IMR-90 (cell line): Measurements from ENCODE around the gene RAB8B. TPM values are rescaled to one million over a fixed set of nuclear protein-coding genes. Genes with fewer than 3 reads are reported as not detected.

Experiments used
- ATAC-seq: fragments of 200-7000 bp; cut with Tn5 transposase; 2 replicates; pipeline ENCODE4 v1.9.1; 2020; ENCODE audit warnings: low read depth, mild to moderate bottlenecking, moderate library complexity
- BruUV-seq: library from RNA; stranded (reverse); fragments of 400-500 nt; replicated peaks from 2 replicates; lab custom pipeline; 2021; lab: Mats Ljungman, UMichigan
- CTCF ChIA-PET: fragments of 300-600 bp; formaldehyde crosslinking; extraction: SDS; loops from one replicate; lab custom pipeline; 2021; ENCODE audit warnings: antibody characterized with exemption; lab: Yijun Ruan, JAX
- POLR2A ChIA-PET: fragments of 300-600 bp; sonication (Branson Sonifier 250); formaldehyde crosslinking; loops from one replicate; lab custom pipeline; 2022; ENCODE audit warnings: antibody characterized with exemption; ENCODE audit not compliant: unreplicated experiment; lab: Charles Lee
- DNase-seq: peaks from one replicate; pipeline ENCODE4 v3.0.0; 2013
- H2AFZ ChIP-seq: replicated peaks from 2 replicates; pipeline ENCODE3; 2013; ENCODE audit warnings: low read length, mild to moderate bottlenecking; ENCODE audit not compliant: poor library complexity
- H2AK5ac ChIP-seq: 2 replicates; pipeline ENCODE4 v1.6.1; 2013; ENCODE audit warnings: low read depth, low read length, inconsistent platforms
- H2AK9ac ChIP-seq: replicated peaks from 2 replicates; pipeline ENCODE3; 2013; ENCODE audit warnings: mild to moderate bottlenecking, low read depth, low read length, moderate library complexity; ENCODE audit not compliant: poor library complexity
- H2BK120ac ChIP-seq: 2 replicates; pipeline ENCODE4 v1.6.1; 2013; ENCODE audit warnings: low read depth, low read length, inconsistent platforms
- H2BK15ac ChIP-seq: 3 replicates; pipeline ENCODE4 v1.6.1; 2013; ENCODE audit warnings: low read depth, low read length, inconsistent platforms
- H2BK20ac ChIP-seq: 2 replicates; pipeline ENCODE4 v1.6.1; 2013; ENCODE audit warnings: low read depth, mild to moderate bottlenecking, inconsistent platforms, low read length, moderate library complexity
- H2BK5ac ChIP-seq: 2 replicates; pipeline ENCODE4 v1.6.1; 2013; ENCODE audit warnings: mild to moderate bottlenecking, low read depth, low read length, inconsistent platforms; ENCODE audit not compliant: poor library complexity, severe bottlenecking
- H3K14ac ChIP-seq: replicated peaks from 2 replicates; pipeline ENCODE4 v1.6.1; 2013; ENCODE audit warnings: low read depth, low read length, inconsistent platforms
- H3K18ac ChIP-seq: 2 replicates; pipeline ENCODE4 v1.6.1; 2013; ENCODE audit warnings: low read depth, low read length, control low read depth
- H3K23ac ChIP-seq: 2 replicates; pipeline ENCODE4 v1.6.1; 2013; ENCODE audit warnings: low read depth, low read length, inconsistent platforms
- H3K27ac ChIP-seq: 2 replicates; pipeline ENCODE4 v1.5.1; 2013; ENCODE audit warnings: mild to moderate bottlenecking, control low read depth, low read length; ENCODE audit not compliant: insufficient read depth
- H3K27me3 ChIP-seq: 2 replicates; pipeline ENCODE4 v1.6.1; 2013; ENCODE audit warnings: low read length; ENCODE audit not compliant: control insufficient read depth, insufficient read depth
- H3K36me3 ChIP-seq: 2 replicates; pipeline ENCODE4 v1.6.1; 2013; ENCODE audit warnings: low read length, mixed read lengths; ENCODE audit not compliant: control insufficient read depth, insufficient read depth
- H3K4ac ChIP-seq: 2 replicates; pipeline ENCODE4 v1.6.1; 2013; ENCODE audit warnings: low read depth, low read length, inconsistent platforms
- H3K4me1 ChIP-seq: 2 replicates; pipeline ENCODE4 v1.6.1; 2013; ENCODE audit warnings: low read length, mixed read lengths; ENCODE audit not compliant: control insufficient read depth, insufficient read depth
- H3K4me2 ChIP-seq: 2 replicates; pipeline ENCODE4 v1.6.1; 2013; ENCODE audit warnings: low read depth, mild to moderate bottlenecking, control low read depth, low read length, moderate library complexity
- H3K4me3 ChIP-seq: 2 replicates; pipeline ENCODE4 v1.5.1; 2013; ENCODE audit warnings: low read depth, mild to moderate bottlenecking, control low read depth, low read length, moderate library complexity; ENCODE audit not compliant: insufficient read depth
- H3K56ac ChIP-seq: 2 replicates; pipeline ENCODE4 v1.6.1; 2013; ENCODE audit warnings: low read length, inconsistent platforms; ENCODE audit not compliant: insufficient read depth; ENCODE audit errors: extremely low read depth
- H3K79me1 ChIP-seq, 2 experiments: 2 replicates each; pipeline ENCODE4 v1.6.1; 2013; ENCODE audit warnings: low read length in 2 of 2, inconsistent platforms in 1 of 2, low read depth in 1 of 2
- H3K9ac ChIP-seq: 2 replicates; pipeline ENCODE4 v1.6.1; 2013; ENCODE audit warnings: low read depth, low read length, control low read depth
- H3K9me1 ChIP-seq: 2 replicates; pipeline ENCODE4 v1.6.1; 2013; ENCODE audit warnings: low read length, inconsistent platforms; ENCODE audit not compliant: insufficient read depth
- H3K9me3 ChIP-seq: 2 replicates; pipeline ENCODE4 v1.6.1; 2013; ENCODE audit warnings: low read length; ENCODE audit not compliant: control insufficient read depth, insufficient read depth
- H4K20me1 ChIP-seq: 2 replicates; pipeline ENCODE4 v1.6.1; 2013; ENCODE audit warnings: low read length, inconsistent platforms; ENCODE audit not compliant: insufficient read depth
- H4K5ac ChIP-seq: 2 replicates; pipeline ENCODE4 v1.6.1; 2013; ENCODE audit warnings: mild to moderate bottlenecking, low read depth, low read length, control low read depth
- H4K8ac ChIP-seq, 2 experiments: 2 replicates each; pipeline ENCODE4 v1.6.1; 2013; ENCODE audit warnings: low read depth in 2 of 2, low read length in 2 of 2, control low read depth in 1 of 2, inconsistent platforms in 1 of 2
- H4K91ac ChIP-seq: 2 replicates; pipeline ENCODE4 v1.6.1; 2013; ENCODE audit warnings: low read depth, low read length, inconsistent platforms; ENCODE audit not compliant: insufficient read depth
- CEBPB ChIP-seq: IDR thresholded peaks from 2 replicates; pipeline ENCODE4 v1.6.1; 2012; ENCODE audit warnings: low read depth, low read length, improper control_type of control experiment
- FOS ChIP-seq: fragments of 150-350 bp; IDR thresholded peaks from 2 replicates; pipeline ENCODE4 v1.6.1; 2016; ENCODE audit warnings: low read depth, low read length
- MAZ ChIP-seq: IDR thresholded peaks from 2 replicates; pipeline ENCODE4 v1.6.1; 2012; ENCODE audit warnings: low read depth, mild to moderate bottlenecking, low read length, improper control_type of control experiment, moderate library complexity, borderline replicate concordance
- POLR2A ChIP-seq: IDR thresholded peaks from 2 replicates; pipeline ENCODE4 v1.6.1; 2012; ENCODE audit warnings: mild to moderate bottlenecking, low read depth, low read length
- RCOR1 ChIP-seq: IDR thresholded peaks from 2 replicates; pipeline ENCODE4 v1.6.1; 2012; ENCODE audit warnings: mild to moderate bottlenecking, low read length, improper control_type of control experiment; ENCODE audit not compliant: insufficient replicate concordance
- SMC3 ChIP-seq: fragments of 150-350 bp; IDR thresholded peaks from 2 replicates; pipeline ENCODE4 v1.6.1; 2016; ENCODE audit warnings: low read depth, mild to moderate bottlenecking, antibody characterized with exemption, low read length, moderate library complexity
- USF2 ChIP-seq: fragments of 150-350 bp; IDR thresholded peaks from 2 replicates; pipeline ENCODE4 v1.6.1; 2017; ENCODE audit warnings: mild to moderate bottlenecking, antibody characterized with exemption, low read length, low read depth
- WGBS, 2 experiments: methylation state at CpG; one replicate each; pipeline versions ENCODE4 v1.1.5 to v1.1.7; 2013; ENCODE audit warnings: missing lambda C conversion rate in 2 of 2; ENCODE audit not compliant: insufficient read length in 1 of 2; ENCODE audit errors: extremely low coverage in 2 of 2; 5-methylcytosine and 5-hydroxymethylcytosine counted together
- dilution Hi-C: fragments of 300-500 bp; cut with HindIII; formaldehyde crosslinking; loops from one replicate; pipeline ENCODE4 v1.14.3; 2018; ENCODE audit warnings: low sequenced_read_pairs; ENCODE audit not compliant: unreplicated experiment
- in situ Hi-C: fragments of 300-500 bp; cut with MboI; formaldehyde crosslinking; loops from 3 replicates; pipeline ENCODE4 v1.14.3; 2019; ENCODE audit warnings: low sequenced_read_pairs, inconsistent platforms, mixed read lengths
- intact Hi-C: fragments of 100-400 bp; cut with micrococcal nuclease; formaldehyde crosslinking; loops from 2 replicates; pipeline ENCODE4 v1.10.0; 2022
- polyA plus RNA-seq, 3 experiments: library from polyadenylated mRNA; depleted of rRNA; stranded (reverse); fragments of >200 nt; gene quantifications; 2 replicates each; pipeline ENCODE4 v1.2.3, GENCODE V29; 2012; ENCODE audit warnings: low replicate concordance in 1 of 3
- total RNA-seq: library from RNA; depleted of rRNA; stranded (reverse); fragments of >200 nt; gene quantifications from 2 replicates; pipeline ENCODE4 v1.2.3, GENCODE V29; 2012

The RAB8B gene
- total and polyA plus RNA-seq, 2 of the 4 experiments (the other 2 are of a cell fraction), result 19.4 to 29.4 TPM

GRCh38 chr15:63211549-63211948 is 22.1 kb downstream of the RAB8B start:
- Histone ChIP-seq H3K36me3 (peaks cover 1% of the 10 kb centered on the region; the same call in 1 of the 2 replicates), H3K9me3 (no peaks in the 10 kb centered on the region), H3K27me3 (no peaks in the 10 kb centered on the region), H3K4me3 (no peak overlapping the region), H2AFZ (no peak overlapping the region), H2AK9ac (no peak overlapping the region), H2BK15ac (0 out of 3 replicates have a peak overlapping the region, but pooled peaks have one; percentile 1), H4K91ac (0 out of 2 replicates have a peak overlapping the region, but pooled peaks have one; percentile 23), H3K14ac (0 out of 2 replicates have a peak overlapping the region, but pooled peaks have one; percentile 0), H3K18ac (peak overlapping the region; percentile 27; the same call in 1 of the 2 replicates), H3K56ac (no peak overlapping the region), H3K27ac (peak overlapping the region; percentile 87; the same call in 1 of the 2 replicates), H4K8ac (peak overlapping the region in 1 of 2 experiments; percentile 3; a peak in 2 of 4 replicates), H2AK5ac (peak overlapping the region; percentile 24; the same call in 1 of the 2 replicates), H3K9me1 (peaks cover 4% of the 10 kb centered on the region), H2BK20ac (peak overlapping the region; percentile 7), H3K23ac (no peak overlapping the region), H3K4me1 (peaks cover 14% of the 10 kb centered on the region), H3K4me2 (peak overlapping the region; percentile 37; the same call in 1 of the 2 replicates), H4K5ac (no peak overlapping the region), H4K20me1 (peaks cover 5% of the 10 kb centered on the region; the same call in 1 of the 2 replicates), H3K79me1 (peaks cover 26 to 68% of the 10 kb centered on the region in 2 experiments), H2BK5ac (peak overlapping the region; percentile 94), H2BK120ac (peak overlapping the region; percentile 7; the same call in 1 of the 2 replicates), H3K4ac (peak overlapping the region; percentile 47; the same call in 1 of the 2 replicates), H3K9ac (no peak overlapping the region)
- intact Hi-C loops, result no loop called here
- ATAC-seq (no peak), DNase-seq (no peak)
- no CpG with 5 or more reads among the region's 2 CpGs for WGBS, 2 experiments
- dilution Hi-C loops, result no loop called here
- CTCF ChIA-PET, result no interaction called here
- no TSS peak for BruUV-seq
- no peak for TF ChIP-seq USF2
- TF ChIP-seq MAZ, result no peak
- no peak for TF ChIP-seq SMC3
- TF ChIP-seq RCOR1, result no peak
- TF ChIP-seq POLR2A, result no peak
- peak; percentile 29; the same call in 1 of the 2 replicates for TF ChIP-seq CEBPB
- no peak for TF ChIP-seq FOS
- POLR2A ChIA-PET, result interaction anchor here (0.6 kb wide), 1 partner anchor 79 kb away, joined by 3 read pairs; no protein-coding TSS in a partner anchor
- in situ Hi-C loops, result no loop called here
